ENCODE data around the gene CEP126.

- TF ChIP-seq CTCF (IDR thresholded peaks at IDR 0.05) = no peak
- no peak for TF ChIP-seq POLR2A (IDR thresholded peaks at IDR 0.05)
Observed at GRCh38 chr11:101996111-101996510, 81.3 kb downstream of the CEP126 start.
